A549 (cell line): ENCODE measurements around the gene UBL7.

ENCODE experiments used
- CTCF ChIP-seq: fragments of >200 bp; sonication (Bioruptor Twin); formaldehyde crosslinking; IDR thresholded peaks from 3 replicates; pipeline ENCODE4 v1.5.1; 2016
- ELK1 ChIP-seq: fragments of 150-350 bp; IDR thresholded peaks from 2 replicates; pipeline ENCODE4 v1.6.1; 2014; ENCODE audit warnings: low read depth, mild to moderate bottlenecking, low read length
- FOSL2 ChIP-seq, 2 experiments: fragments of 450-650 bp in 1 of 2; fragments of >200 bp in 1 of 2; sonication (Bioruptor Twin) in 1 of 2; formaldehyde crosslinking; IDR thresholded peaks; 2 replicates each; pipeline versions ENCODE4 v1.5.0 to v1.6.1; 2016 to 2020; ENCODE audit warnings: mild to moderate bottlenecking in 1 of 2, moderate library complexity in 1 of 2
- GATA3 ChIP-seq: IDR thresholded peaks from 2 replicates; pipeline ENCODE4 v1.6.1; 2012; ENCODE audit warnings: borderline replicate concordance
- KDM1A ChIP-seq: fragments of 200-600 bp; sonication (generic); IDR thresholded peaks from 2 replicates; pipeline ENCODE4 v1.6.1; 2016; ENCODE audit warnings: low read depth, mild to moderate bottlenecking
- NPAS2 ChIP-seq: fragments of 250-450 bp; sonication (Bioruptor Pico); IDR thresholded peaks from 2 replicates; pipeline ENCODE4 v1.8.0; 2022; ENCODE audit warnings: mild to moderate bottlenecking, moderate library complexity, borderline replicate concordance
- RCOR1 ChIP-seq: fragments of 150-350 bp; IDR thresholded peaks from 2 replicates; pipeline ENCODE4 v1.6.1; 2014; ENCODE audit warnings: antibody characterized with exemption, low read length, low read depth
- REST ChIP-seq: fragments of 200-600 bp; sonication (generic); IDR thresholded peaks from 2 replicates; pipeline ENCODE4 v1.6.1; 2016; ENCODE audit warnings: antibody characterized with exemption, mild to moderate bottlenecking, moderate library complexity
- USF2 ChIP-seq: fragments of 450-650 bp; IDR thresholded peaks from 2 replicates; pipeline ENCODE4 v1.6.1; 2014; ENCODE audit warnings: antibody characterized with exemption
- TF ChIP-seq, protein P1 (sequence below): IDR thresholded peaks from 2 replicates; pipeline ENCODE4 v1.6.1; 2012

DNA sequence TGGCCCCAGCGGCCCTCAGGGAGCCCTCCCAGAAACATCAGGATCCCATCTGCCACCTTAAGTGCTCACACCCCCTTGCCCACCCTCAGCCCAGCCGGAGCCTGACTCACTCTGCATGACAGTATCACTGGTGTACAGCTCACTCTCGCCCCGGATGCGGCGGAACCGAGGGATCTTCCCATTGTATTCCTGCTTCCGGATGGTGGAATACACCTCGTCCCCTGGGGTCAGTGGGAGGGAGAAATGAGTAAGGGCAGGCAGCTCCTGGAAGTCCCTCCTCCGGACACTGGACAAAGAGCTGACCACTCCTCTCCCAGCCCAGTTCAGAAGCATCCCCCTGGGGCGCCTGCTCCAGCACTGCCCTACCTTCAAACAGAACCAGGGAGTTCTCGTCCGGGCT is 43.7 kb downstream of the UBL7 start:
- TF ChIP-seq RCOR1: no peak
- no peak for TF ChIP-seq CTCF
- TF ChIP-seq REST: no peak
- TF ChIP-seq, protein P1, sequence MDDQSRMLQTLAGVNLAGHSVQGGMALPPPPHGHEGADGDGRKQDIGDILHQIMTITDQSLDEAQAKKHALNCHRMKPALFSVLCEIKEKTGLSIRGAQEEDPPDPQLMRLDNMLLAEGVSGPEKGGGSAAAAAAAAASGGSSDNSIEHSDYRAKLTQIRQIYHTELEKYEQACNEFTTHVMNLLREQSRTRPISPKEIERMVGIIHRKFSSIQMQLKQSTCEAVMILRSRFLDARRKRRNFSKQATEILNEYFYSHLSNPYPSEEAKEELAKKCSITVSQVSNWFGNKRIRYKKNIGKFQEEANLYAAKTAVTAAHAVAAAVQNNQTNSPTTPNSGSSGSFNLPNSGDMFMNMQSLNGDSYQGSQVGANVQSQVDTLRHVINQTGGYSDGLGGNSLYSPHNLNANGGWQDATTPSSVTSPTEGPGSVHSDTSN: no peak
- no peak for TF ChIP-seq GATA3
- no peak for TF ChIP-seq NPAS2 (CRISPR knock-in tag)
- no peak for TF ChIP-seq FOSL2 (IDR thresholded peaks at IDR 0.05)
- TF ChIP-seq FOSL2 (CRISPR knock-in tag; IDR thresholded peaks at IDR 0.05): no peak
- TF ChIP-seq USF2: no peak
- TF ChIP-seq ELK1: no peak
- no peak for TF ChIP-seq KDM1A
